NB4 (cell line): Measurements from ENCODE around the gene RBFOX1.

ENCODE experiments used
- MYC ChIP-seq: IDR thresholded peaks from 2 replicates; pipeline ENCODE4 v1.6.1; 2011; ENCODE audit warnings: low read depth, low read length
- TF ChIP-seq, protein P1 (sequence below): IDR thresholded peaks from one replicate; pipeline ENCODE4 v1.5.1; 2012; ENCODE audit warnings: low read depth, low read length

DNA sequence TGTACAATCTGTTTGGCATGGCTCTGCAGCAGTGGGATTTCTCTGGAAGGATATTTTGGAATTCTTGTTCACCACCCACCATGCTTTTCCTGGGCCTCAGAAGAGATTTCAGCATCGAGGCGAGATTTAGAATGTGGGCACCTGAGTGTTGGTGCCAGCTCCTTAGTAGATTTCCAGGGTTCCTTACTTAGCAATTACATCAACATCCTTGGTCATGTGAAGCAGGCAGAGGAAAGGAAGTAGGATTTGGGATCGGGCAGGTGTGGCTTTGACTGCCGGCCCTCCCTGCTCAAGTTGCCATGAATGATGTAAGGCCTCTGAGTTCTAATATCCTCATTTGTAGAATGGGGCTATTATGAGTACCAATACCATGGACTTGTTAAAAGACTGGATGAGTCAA is 13.1 kb upstream of the RBFOX1 start:
- TF ChIP-seq, protein P1, sequence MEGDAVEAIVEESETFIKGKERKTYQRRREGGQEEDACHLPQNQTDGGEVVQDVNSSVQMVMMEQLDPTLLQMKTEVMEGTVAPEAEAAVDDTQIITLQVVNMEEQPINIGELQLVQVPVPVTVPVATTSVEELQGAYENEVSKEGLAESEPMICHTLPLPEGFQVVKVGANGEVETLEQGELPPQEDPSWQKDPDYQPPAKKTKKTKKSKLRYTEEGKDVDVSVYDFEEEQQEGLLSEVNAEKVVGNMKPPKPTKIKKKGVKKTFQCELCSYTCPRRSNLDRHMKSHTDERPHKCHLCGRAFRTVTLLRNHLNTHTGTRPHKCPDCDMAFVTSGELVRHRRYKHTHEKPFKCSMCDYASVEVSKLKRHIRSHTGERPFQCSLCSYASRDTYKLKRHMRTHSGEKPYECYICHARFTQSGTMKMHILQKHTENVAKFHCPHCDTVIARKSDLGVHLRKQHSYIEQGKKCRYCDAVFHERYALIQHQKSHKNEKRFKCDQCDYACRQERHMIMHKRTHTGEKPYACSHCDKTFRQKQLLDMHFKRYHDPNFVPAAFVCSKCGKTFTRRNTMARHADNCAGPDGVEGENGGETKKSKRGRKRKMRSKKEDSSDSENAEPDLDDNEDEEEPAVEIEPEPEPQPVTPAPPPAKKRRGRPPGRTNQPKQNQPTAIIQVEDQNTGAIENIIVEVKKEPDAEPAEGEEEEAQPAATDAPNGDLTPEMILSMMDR: no peak
- TF ChIP-seq MYC: no peak
